GM21515 (cell line): ENCODE results near the gene SEMA6C.
A peak's percentile ranks its signal among the peaks of the same experiment; 100 is the strongest.

ENCODE experiments used
- ATAC-seq: cut with Tn5 transposase; IDR thresholded peaks from one replicate; pipeline ENCODE4 v1.9.1; 2021; ENCODE audit not compliant: unreplicated experiment

The SEMA6C gene

GRCh38 chr1:151158751-151159251, 12.4 kb upstream of the SEMA6C start:
- no peak for ATAC-seq

GRCh38 chr1:151158326-151158725, 11.9 kb upstream of the SEMA6C start:
- no peak for ATAC-seq

GRCh38 chr1:151157067-151157531, 10.7 kb upstream of the SEMA6C start:
- ATAC-seq: no peak

GRCh38 chr1:151156515-151156819, 10.0 kb upstream of the SEMA6C start, which contains the start of gene TNFAIP8L2:
TSS of gene TNFAIP8L2 (plus strand) at chr1:151156649. CDS start at chr1:151158698, 2,049 bp downstream.
- ATAC-seq: peak; percentile 61

- no peak for ATAC-seq
Measured at GRCh38 chr1:151147665-151148064, 1.2 kb upstream of the SEMA6C start.

GRCh38 chr1:151147132-151147503, 687 bp upstream of the SEMA6C start:
- ATAC-seq: no peak

GRCh38 chr1:151146072-151146411, 389 bp downstream of the SEMA6C start:
- peak; percentile 10 for ATAC-seq

GRCh38 chr1:151145304-151146071, 943 bp downstream of the SEMA6C start:
- ATAC-seq: no peak

GRCh38 chr1:151144474-151145303, 1.7 kb downstream of the SEMA6C start:
- ATAC-seq: no peak

- ATAC-seq: no peak
Measured at GRCh38 chr1:151143986-151144385, 2.4 kb downstream of the SEMA6C start.

GRCh38 chr1:151143057-151143435, 3.4 kb downstream of the SEMA6C start:
- no peak for ATAC-seq

GRCh38 chr1:151142411-151143056, 3.9 kb downstream of the SEMA6C start:
- ATAC-seq: no peak

GRCh38 chr1:151137789-151138188, 8.6 kb downstream of the SEMA6C start:
- ATAC-seq: no peak

- no peak for ATAC-seq
Measured at GRCh38 chr1:151135433-151136385, 10.7 kb downstream of the SEMA6C start.

GRCh38 chr1:151134991-151135390, 11.4 kb downstream of the SEMA6C start:
- ATAC-seq: no peak

GRCh38 chr1:151134396-151134795, 12.0 kb downstream of the SEMA6C start:
- no peak for ATAC-seq

- ATAC-seq: no peak
Measured at GRCh38 chr1:151133018-151133806, 13.2 kb downstream of the SEMA6C start.

- ATAC-seq: no peak
Measured at GRCh38 chr1:151132335-151133017, 14.0 kb downstream of the SEMA6C start.

GRCh38 chr1:151131701-151132334, 14.6 kb downstream of the SEMA6C start:
- ATAC-seq: no peak
